ENCODE results near the gene TUBB2B. TPM values are rescaled to one million over a fixed set of nuclear protein-coding genes. Genes with fewer than 3 reads are reported as not detected.
A peak's percentile ranks its signal among the peaks of the same experiment; 100 is the strongest.

Gene TUBB2B
- total RNA-seq, 4 donors from 2014 or later, result 2.4 to 7.4 (median 4.5) TPM

- Histone ChIP-seq H3K27me3 (no peaks in the 10 kb centered on the region), H3K27ac (no peak overlapping the region), H3K9me3 (no peaks in the 10 kb centered on the region), H3K36me3 (peaks cover 0 to 53% (median 0%) of the 10 kb centered on the region in 3 donors), H3K4me1 (peaks cover 0 to 13% (median 0%) of the 10 kb centered on the region in 4 donors), H3K4me3 (no peak overlapping the region)
- TF ChIP-seq POLR2A (IDR thresholded peaks at IDR 0.05) (no peak), CTCF (IDR thresholded peaks at IDR 0.05) (no peak)
- DNase-seq, result no peak
Measured at GRCh38 chr6:3271756-3272155, 44.3 kb upstream of the TUBB2B start.

- Histone ChIP-seq H3K27ac (peak overlapping the region in 2 of 4 donors; percentile 23 to 81), H3K36me3 (peaks cover 0 to 51% (median 0%) of the 10 kb centered on the region in 3 donors)
- DNase-seq, result peak in 2 of 3 donors; percentile 80 to 82
Measured at GRCh38 chr6:3270258-3270657, 42.8 kb upstream of the TUBB2B start.

DNA sequence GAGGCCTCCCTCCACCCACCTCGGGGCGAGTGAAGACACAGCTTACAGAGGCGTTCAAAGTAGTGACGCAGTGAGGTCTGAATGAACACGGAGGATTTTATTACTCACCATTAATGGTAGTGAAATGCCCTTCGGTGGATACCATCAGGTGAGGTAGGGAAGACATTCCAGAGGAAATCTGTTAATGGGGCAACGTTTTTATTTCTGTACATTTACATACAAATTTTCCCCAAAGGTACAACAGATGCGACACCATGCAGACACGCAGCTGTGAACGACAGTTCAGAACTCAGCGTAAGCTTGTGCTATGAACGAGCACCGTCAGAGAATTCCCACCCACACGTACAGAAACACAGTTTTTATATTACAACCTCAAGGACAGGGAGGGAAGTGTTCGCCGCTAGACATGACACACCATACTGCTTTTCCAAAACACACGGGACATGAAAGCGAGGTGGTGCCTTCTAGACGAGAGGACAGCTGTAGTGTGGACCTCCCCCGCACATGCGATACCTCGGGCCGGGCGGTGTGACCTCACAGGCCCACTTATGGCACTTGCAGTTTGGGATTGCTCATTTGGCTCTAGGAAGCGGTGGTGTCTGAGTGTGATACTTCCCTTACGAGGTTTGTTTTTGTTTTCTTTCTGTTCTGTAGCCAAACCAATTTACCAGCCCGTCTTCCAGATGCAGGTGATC, 42.0 kb upstream of the TUBB2B start:
- TF ChIP-seq POLR2A (IDR thresholded peaks at IDR 0.05), result no peak
- no peak for TF ChIP-seq CTCF (IDR thresholded peaks at IDR 0.05)
- no peak for DNase-seq
- Histone ChIP-seq H3K9me3 (no peaks in the 10 kb centered on the region), H3K27ac (peak overlapping the region in 1 of 4 donors; percentile 81), H3K4me3 (no peak overlapping the region), H3K27me3 (no peaks in the 10 kb centered on the region), H3K4me1 (peaks cover 0 to 13% (median 0%) of the 10 kb centered on the region in 4 donors), H3K36me3 (peaks cover 0 to 50% (median 0%) of the 10 kb centered on the region in 3 donors)

More at GRCh38 chr6:3270258-3270657, 42.8 kb upstream of the TUBB2B start:
- H3K9me3 ChIP-seq, result no peaks in the 10 kb centered on the region
- H3K27me3 ChIP-seq, result no peaks in the 10 kb centered on the region
- peaks cover 0 to 13% (median 0%) of the 10 kb centered on the region in 4 donors for H3K4me1 ChIP-seq
- no peak overlapping the region for H3K4me3 ChIP-seq
- no peak for TF ChIP-seq CTCF (IDR thresholded peaks at IDR 0.05)
- no peak for TF ChIP-seq POLR2A (IDR thresholded peaks at IDR 0.05)

DNA sequence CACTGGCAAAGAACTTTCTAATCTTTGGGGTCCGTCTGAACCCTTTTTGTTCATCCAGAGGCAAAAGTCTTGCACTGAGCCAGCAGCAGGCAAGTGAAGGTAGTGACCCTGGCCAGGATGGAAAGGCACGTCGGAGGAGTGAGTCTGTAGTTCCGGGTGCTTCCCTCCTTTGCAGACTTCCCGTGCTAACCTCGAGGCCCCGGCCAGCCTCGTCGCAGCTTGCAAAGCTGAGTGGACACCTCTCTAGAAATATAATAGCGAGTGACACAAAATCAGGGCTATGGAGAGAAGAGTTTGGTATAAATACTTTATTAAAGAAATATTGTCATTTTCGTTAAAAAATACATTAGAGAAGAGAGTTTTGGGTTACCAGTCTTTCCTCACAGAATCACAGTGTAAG, 41.2 kb upstream of the TUBB2B start:
- H3K9me3 ChIP-seq, result no peaks in the 10 kb centered on the region
- DNase-seq, result no peak
- H3K36me3 ChIP-seq, result peaks cover 0 to 57% (median 0%) of the 10 kb centered on the region in 3 donors
- H3K4me1 ChIP-seq, result peaks cover 0 to 13% (median 0%) of the 10 kb centered on the region in 4 donors
- TF ChIP-seq CTCF (IDR thresholded peaks at IDR 0.05) (no peak), POLR2A (IDR thresholded peaks at IDR 0.05) (no peak)
- H3K27ac ChIP-seq, result no peak overlapping the region
- H3K27me3 ChIP-seq, result no peaks in the 10 kb centered on the region
- no peak overlapping the region for H3K4me3 ChIP-seq

GRCh38 chr6:3267162-3267561, 39.7 kb upstream of the TUBB2B start:
- H3K4me3 ChIP-seq, result no peak overlapping the region
- no peaks in the 10 kb centered on the region for H3K27me3 ChIP-seq
- no peak overlapping the region for H3K27ac ChIP-seq
- TF ChIP-seq CTCF (IDR thresholded peaks at IDR 0.05), result no peak
- TF ChIP-seq POLR2A (IDR thresholded peaks at IDR 0.05), result no peak
- H3K36me3 ChIP-seq, result peaks cover 0 to 45% (median 0%) of the 10 kb centered on the region in 3 donors
- H3K9me3 ChIP-seq, result no peaks in the 10 kb centered on the region
- DNase-seq, result no peak
- peaks cover 0 to 13% (median 0%) of the 10 kb centered on the region in 4 donors for H3K4me1 ChIP-seq
